Mucosa of rectum (tissue), 2 donors: ENCODE measurements around the gene ACO2.
"Not testable (repeated sequence)": the region's sequence is repeated elsewhere in the genome, so short reads cannot be mapped to it uniquely, and the experiment has no call there.

Experiments
- H3K27ac ChIP-seq, 2 donors: one replicate each; pipeline ENCODE4 v1.7.0; 2013; ENCODE audit warnings: inconsistent platforms in 2 of 2, low read depth in 2 of 2, low read length in 2 of 2
- H3K27me3 ChIP-seq, 2 donors: one replicate each; pipeline ENCODE4 v1.7.0; 2013; ENCODE audit warnings: low read length in 2 of 2; ENCODE audit not compliant: control insufficient read depth in 2 of 2, insufficient read depth in 2 of 2
- H3K36me3 ChIP-seq, 2 donors: one replicate each; pipeline ENCODE4 v1.7.0; 2013; ENCODE audit warnings: low read length in 2 of 2; ENCODE audit not compliant: control insufficient read depth in 2 of 2, insufficient read depth in 2 of 2
- H3K4me1 ChIP-seq, 2 donors: one replicate each; pipeline ENCODE4 v1.7.0; 2013; ENCODE audit warnings: low read length in 2 of 2, mild to moderate bottlenecking in 1 of 2; ENCODE audit not compliant: control insufficient read depth in 2 of 2, insufficient read depth in 2 of 2
- H3K4me3 ChIP-seq, 2 donors: one replicate each; pipeline ENCODE4 v1.7.0; 2013; ENCODE audit warnings: low read length in 2 of 2
- H3K9ac ChIP-seq, 2 donors: one replicate each; pipeline ENCODE4 v1.7.0; 2013; ENCODE audit warnings: low read length in 2 of 2, low read depth in 1 of 2, mild to moderate bottlenecking in 1 of 2
- H3K9me3 ChIP-seq, 2 donors: one replicate each; pipeline ENCODE4 v1.7.0; 2013; ENCODE audit warnings: low read length in 2 of 2; ENCODE audit not compliant: control insufficient read depth in 2 of 2
- donor health status: healthy.
- donor health status: Normal muscosa, but diverticular disease.

The ACO2 gene

DNA sequence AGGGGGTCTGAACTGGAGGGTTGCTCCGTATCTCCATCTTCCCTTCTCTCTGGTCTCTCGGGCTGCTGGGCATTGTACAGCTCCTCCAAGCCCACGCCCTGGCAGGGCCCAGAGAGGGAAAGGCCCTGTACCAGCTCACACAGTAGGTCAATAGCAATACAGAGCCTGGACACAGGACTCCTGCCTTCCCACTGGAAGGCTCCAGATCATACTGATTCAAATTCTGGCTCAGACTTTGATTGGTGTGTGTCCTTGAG is 98.5 kb downstream of the ACO2 start:
- no peak overlapping the region for H3K27ac ChIP-seq
- H3K4me1 ChIP-seq, result no peaks in the 10 kb centered on the region
- H3K36me3 ChIP-seq, result no peaks in the 10 kb centered on the region
- no peaks in the 10 kb centered on the region for H3K27me3 ChIP-seq
- H3K9ac ChIP-seq, result no peak overlapping the region
- no peak overlapping the region for H3K4me3 ChIP-seq
- H3K9me3 ChIP-seq, result no peaks in the 10 kb centered on the region

DNA sequence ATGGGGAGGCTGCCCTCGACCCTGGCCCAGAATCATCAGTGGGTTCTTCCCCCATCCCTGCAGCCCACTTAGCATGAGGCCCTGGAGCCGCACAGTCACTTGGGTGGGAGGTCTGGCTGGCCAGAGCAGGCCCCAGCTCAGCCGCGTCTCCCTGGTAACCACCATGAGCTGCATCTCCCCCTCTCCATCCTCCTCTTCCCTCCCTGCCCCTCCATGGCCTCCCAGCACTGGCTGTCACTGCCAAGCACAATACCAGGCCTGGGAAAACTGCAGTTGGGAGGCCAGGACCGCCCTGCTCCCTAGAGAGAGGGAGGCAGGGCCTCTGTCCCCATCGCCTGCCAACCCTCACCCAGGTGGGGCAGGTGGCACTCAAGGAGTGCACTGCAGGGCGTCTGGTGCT is 99.9 kb downstream of the ACO2 start:
- Histone ChIP-seq H3K27ac (no peak overlapping the region), H3K4me3 (no peak overlapping the region), H3K27me3 (no peaks in the 10 kb centered on the region), H3K36me3 (no peaks in the 10 kb centered on the region), H3K4me1 (no peaks in the 10 kb centered on the region), H3K9ac (no peak overlapping the region), H3K9me3 (no peaks in the 10 kb centered on the region)

DNA sequence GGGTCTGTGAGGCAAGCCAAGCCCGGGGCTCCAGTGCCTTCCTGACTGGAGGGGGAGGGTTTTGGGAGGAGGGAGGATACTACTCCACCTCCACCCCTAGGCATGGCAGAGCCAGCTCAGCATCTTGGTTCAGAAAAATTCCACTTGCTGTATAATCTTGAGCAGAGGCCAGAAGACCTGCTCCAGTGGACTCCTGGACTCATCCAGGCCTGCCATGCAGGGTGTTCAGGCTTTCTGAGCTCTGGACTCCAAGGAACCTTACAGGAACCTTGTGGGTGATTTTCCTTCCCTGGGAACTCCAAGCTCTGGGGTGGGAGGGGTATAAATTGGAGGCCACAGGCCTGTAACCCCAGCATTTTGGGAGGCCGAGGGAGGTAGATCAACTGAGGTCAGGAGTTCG is 101.3 kb downstream of the ACO2 start:
- no peaks in the 10 kb centered on the region for H3K9me3 ChIP-seq
- H3K4me1 ChIP-seq, result peaks cover 0 to 2% of the 10 kb centered on the region in 2 donors
- no peaks in the 10 kb centered on the region for H3K27me3 ChIP-seq
- no peak overlapping the region for H3K9ac ChIP-seq
- no peak overlapping the region for H3K27ac ChIP-seq
- no peak overlapping the region for H3K4me3 ChIP-seq
- H3K36me3 ChIP-seq, result peaks cover 3% of the 10 kb centered on the region in 2 donors

DNA sequence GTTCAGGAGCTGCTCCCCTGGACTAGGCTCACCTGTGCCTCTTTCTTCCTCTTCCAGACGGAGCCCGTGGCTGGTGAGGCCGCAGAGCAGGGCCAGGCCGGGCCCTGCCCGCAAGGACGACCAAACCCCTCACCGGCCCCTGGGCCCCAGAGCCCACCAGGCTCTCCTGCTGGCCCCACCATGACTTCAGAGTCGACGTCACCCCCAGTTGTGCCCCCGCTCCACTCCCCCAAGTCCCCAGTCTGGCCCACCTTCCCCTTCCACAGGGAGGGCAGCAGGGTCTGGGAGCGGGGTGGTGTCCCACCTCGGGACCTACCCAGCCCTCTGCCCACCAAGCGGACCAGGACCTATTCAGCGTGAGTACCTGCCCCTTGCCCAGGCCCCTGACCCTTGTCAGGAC is 102.9 kb downstream of the ACO2 start:
- H3K4me1 ChIP-seq, result peaks cover 0 to 2% of the 10 kb centered on the region in 2 donors
- no peak overlapping the region for H3K9ac ChIP-seq
- H3K9me3 ChIP-seq, result no peaks in the 10 kb centered on the region
- peaks cover 6 to 14% of the 10 kb centered on the region in 2 donors for H3K36me3 ChIP-seq
- no peak overlapping the region for H3K4me3 ChIP-seq
- no peak overlapping the region for H3K27ac ChIP-seq
- H3K27me3 ChIP-seq, result no peaks in the 10 kb centered on the region

DNA sequence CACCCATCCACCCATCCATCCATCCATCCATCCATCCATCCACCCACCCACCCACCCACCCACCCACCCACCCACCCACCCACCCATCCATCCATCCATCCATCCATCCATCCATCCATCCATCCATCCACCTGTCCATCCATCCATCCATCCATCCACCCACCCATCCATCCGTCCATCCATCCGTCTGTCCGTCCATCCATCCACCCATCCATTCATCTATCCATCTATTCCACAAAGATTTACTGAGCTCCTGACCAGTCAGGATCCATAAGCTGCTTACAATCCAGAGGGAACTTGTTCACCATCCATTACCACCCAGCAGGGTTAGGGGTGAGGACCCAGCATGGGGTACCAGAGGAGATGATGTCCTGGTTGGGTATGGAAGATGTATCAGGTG is 103.4 kb downstream of the ACO2 start:
- H3K4me1 ChIP-seq, H3K27me3 ChIP-seq, H3K4me3 ChIP-seq, H3K9ac ChIP-seq, H3K9me3 ChIP-seq, H3K27ac ChIP-seq: not testable (repeated sequence)
- peaks cover 11 to 19% of the 10 kb centered on the region in 2 donors for H3K36me3 ChIP-seq

DNA sequence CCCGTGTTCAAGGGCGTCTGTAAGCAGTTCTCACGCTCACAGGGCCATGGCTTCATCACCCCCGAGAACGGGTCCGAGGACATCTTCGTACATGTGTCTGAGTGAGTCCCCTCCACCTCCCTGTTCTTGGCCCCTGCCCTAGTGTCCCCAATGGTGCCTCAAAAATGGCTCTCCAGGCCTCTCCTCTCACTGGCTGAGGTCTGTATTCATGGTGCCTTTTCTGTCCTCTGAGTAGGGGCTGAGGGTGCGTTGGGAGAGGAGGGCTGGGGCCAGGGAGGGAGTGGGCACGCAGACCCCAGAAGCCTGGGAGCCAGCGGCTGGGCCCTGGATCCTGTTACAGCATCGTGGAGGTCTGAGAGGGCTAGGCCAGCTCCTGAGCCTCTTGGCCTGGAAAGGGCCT is 104.8 kb downstream of the ACO2 start:
- Histone ChIP-seq H3K9ac (no peak overlapping the region), H3K27me3 (no peaks in the 10 kb centered on the region)

DNA sequence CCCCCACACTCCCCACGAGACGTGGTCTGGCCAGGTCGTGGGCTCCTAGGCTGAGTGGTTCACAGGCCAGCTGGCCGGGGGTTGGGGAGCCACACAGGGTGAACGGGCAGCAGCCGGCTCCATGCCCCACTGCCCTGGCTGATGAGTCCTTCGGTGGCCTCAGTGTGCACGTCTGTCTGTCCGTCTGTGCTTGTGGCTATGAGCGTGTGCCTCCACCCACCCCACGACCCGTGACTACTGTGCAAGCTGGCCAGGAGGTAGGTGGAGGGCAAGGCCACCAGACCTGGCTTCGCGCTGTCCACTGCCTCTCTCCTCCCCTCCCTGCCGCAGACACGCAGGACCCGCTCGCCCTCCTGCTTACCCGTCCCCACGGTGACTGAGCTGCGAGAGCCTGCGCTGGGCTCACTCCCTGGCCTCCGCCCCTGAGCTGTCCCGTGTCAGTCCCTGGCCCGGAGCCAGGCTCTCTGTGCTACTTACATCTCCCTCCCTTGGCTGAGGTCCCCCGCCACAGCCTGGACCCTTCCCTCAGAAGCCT is 106.0 kb downstream of the ACO2 start:
- Histone ChIP-seq H3K27ac (no peak overlapping the region), H3K4me3 (no peak overlapping the region), H3K4me1 (peaks cover 0 to 2% of the 10 kb centered on the region in 2 donors), H3K9ac (no peak overlapping the region), H3K9me3 (no peaks in the 10 kb centered on the region), H3K36me3 (peaks cover 33 to 45% of the 10 kb centered on the region in 2 donors), H3K27me3 (no peaks in the 10 kb centered on the region)

More for the DNA sequence above, 104.8 kb downstream of the ACO2 start:
- Histone ChIP-seq H3K36me3 (peaks cover 22 to 33% of the 10 kb centered on the region in 2 donors), H3K27ac (no peak overlapping the region), H3K4me1 (peaks cover 0 to 2% of the 10 kb centered on the region in 2 donors), H3K4me3 (no peak overlapping the region), H3K9me3 (no peaks in the 10 kb centered on the region)

DNA sequence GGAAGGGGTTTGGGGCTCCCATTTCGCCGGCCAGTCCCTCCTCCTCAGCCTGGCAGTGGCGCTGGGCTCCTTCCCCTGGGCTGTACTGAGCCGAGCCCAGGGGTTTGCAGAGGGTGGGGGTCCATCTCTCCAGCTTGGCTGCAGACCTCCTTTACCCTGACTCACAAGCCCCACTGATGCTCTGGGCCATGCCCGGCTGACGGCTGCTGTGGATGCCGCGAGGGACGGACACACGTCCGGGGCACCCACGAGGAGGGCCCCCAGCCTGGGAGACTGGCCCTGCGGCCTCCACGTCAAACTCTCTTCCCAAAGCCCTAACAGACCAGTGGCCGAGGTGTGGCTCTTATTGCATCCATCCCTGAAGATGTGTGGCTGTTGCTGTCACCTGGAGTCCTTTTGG is 106.6 kb downstream of the ACO2 start:
- Histone ChIP-seq H3K9ac (no peak overlapping the region), H3K4me3 (no peak overlapping the region), H3K27me3 (no peaks in the 10 kb centered on the region), H3K4me1 (peaks cover 0 to 2% of the 10 kb centered on the region in 2 donors), H3K36me3 (peaks cover 39 to 51% of the 10 kb centered on the region in 2 donors), H3K9me3 (no peaks in the 10 kb centered on the region), H3K27ac (no peak overlapping the region)

DNA sequence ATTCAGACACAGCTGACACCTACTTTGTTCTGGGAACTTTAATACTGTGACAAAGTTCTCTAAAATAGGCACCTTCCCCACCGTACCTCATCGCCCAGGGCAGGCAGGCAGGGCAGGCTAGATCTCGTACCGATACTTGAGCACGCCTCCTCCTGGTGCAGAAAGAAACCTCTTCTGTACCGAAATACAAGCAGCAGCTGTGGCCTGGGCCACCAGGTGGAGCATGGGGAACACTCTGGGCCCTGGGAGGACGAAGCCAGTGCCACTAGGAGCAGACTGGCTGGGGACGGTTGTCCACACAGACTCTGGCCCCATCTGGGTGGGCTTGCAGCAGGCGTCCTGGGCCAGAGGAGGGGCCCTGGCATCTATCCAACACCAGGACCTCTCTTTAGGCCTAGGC is 108.0 kb downstream of the ACO2 start:
- no peaks in the 10 kb centered on the region for H3K9me3 ChIP-seq
- no peak overlapping the region for H3K27ac ChIP-seq
- no peak overlapping the region for H3K4me3 ChIP-seq
- peaks cover 0 to 2% of the 10 kb centered on the region in 2 donors for H3K4me1 ChIP-seq
- no peaks in the 10 kb centered on the region for H3K27me3 ChIP-seq
- H3K36me3 ChIP-seq, result peaks cover 40 to 51% of the 10 kb centered on the region in 2 donors
- H3K9ac ChIP-seq, result no peak overlapping the region

DNA sequence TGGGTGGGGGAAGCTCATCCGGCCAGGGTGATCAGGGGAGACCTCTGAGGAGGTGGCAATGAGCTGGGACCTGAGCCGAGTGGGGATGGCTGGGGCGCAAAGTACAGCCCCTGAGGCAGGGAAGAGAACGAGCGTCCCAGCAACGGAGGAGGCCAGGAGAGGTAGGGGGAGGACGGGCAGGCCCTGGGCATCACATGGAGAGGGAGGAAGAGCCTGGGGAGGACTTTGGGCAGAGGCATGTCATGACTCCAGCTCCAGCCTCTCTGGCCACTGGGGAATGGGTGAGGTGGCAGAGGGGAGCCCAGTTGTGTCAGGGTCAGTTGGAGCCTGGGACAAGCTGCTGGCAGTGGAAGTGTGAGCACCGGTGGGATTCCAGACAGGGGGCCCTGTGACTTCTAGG is 109.2 kb downstream of the ACO2 start:
- peaks cover 0 to 2% of the 10 kb centered on the region in 2 donors for H3K4me1 ChIP-seq
- H3K27ac ChIP-seq, result no peak overlapping the region
- no peak overlapping the region for H3K4me3 ChIP-seq
- H3K27me3 ChIP-seq, result no peaks in the 10 kb centered on the region
- no peaks in the 10 kb centered on the region for H3K9me3 ChIP-seq
- no peak overlapping the region for H3K9ac ChIP-seq
- peaks cover 49 to 62% of the 10 kb centered on the region in 2 donors for H3K36me3 ChIP-seq
